WERI-Rb-1 (cell line): Measurements from ENCODE around the gene ZNF385D.

Experiments
- DNase-seq: peaks from one replicate; pipeline ENCODE4 v3.0.0-alpha.2; 2020
- H3K27ac ChIP-seq: fragments of 250-450 bp; sonication (Bioruptor Pico); 2 replicates; pipeline ENCODE4 v1.5.1; 2020; ENCODE audit warnings: mild to moderate bottlenecking, moderate library complexity
- H3K27me3 ChIP-seq: fragments of 250-450 bp; sonication (Bioruptor Pico); 2 replicates; pipeline ENCODE4 v1.5.1; 2021; ENCODE audit warnings: mild to moderate bottlenecking, low read depth, moderate library complexity; ENCODE audit not compliant: insufficient read depth, severe bottlenecking
- H3K36me3 ChIP-seq: fragments of 250-450 bp; sonication (Bioruptor Pico); 2 replicates; pipeline ENCODE4 v1.5.1; 2020; ENCODE audit warnings: mild to moderate bottlenecking, moderate library complexity
- H3K4me3 ChIP-seq: 2 replicates; pipeline ENCODE4 v1.5.1; 2011; ENCODE audit warnings: low read depth, mild to moderate bottlenecking, control low read depth, low read length
- H3K9me3 ChIP-seq: fragments of 250-450 bp; sonication (Bioruptor Pico); 2 replicates; pipeline ENCODE4 v1.5.1; 2021; ENCODE audit warnings: mild to moderate bottlenecking, moderate library complexity; ENCODE audit not compliant: severe bottlenecking
- TF ChIP-seq, protein P1 (sequence below): IDR thresholded peaks from 2 replicates; pipeline ENCODE4 v1.5.1; 2011; ENCODE audit warnings: low read depth, mild to moderate bottlenecking, control low read depth, inconsistent platforms, low read length

The ZNF385D gene

DNA sequence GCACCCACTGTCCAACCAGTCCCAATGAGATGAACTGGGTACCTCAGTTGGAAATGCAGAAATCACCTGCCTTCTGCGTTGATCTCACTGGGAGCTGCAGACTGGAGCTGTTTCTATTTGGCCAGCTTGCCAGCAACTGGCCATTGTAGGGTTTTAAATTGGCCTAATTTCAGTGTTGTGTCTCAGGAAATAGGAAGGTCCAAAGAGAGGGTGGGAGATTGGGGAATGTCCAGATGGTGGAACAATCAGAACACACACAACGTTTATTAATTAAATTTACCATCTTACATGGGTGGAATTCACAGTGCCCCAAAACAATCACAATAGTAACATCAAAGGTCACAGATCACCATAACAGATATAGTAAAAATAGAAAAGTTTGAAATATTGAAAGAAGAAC is 189.5 kb downstream of the ZNF385D start:
- H3K36me3 ChIP-seq = no peaks in the 10 kb centered on the region

GRCh38 chr3:21551019-21551418 is 200.0 kb downstream of the ZNF385D start:
- no peaks in the 10 kb centered on the region for H3K9me3 ChIP-seq
- no peak overlapping the region for H3K27ac ChIP-seq
- no peak for DNase-seq
- H3K4me3 ChIP-seq = no peak overlapping the region
- no peaks in the 10 kb centered on the region for H3K27me3 ChIP-seq
- TF ChIP-seq, protein P1, sequence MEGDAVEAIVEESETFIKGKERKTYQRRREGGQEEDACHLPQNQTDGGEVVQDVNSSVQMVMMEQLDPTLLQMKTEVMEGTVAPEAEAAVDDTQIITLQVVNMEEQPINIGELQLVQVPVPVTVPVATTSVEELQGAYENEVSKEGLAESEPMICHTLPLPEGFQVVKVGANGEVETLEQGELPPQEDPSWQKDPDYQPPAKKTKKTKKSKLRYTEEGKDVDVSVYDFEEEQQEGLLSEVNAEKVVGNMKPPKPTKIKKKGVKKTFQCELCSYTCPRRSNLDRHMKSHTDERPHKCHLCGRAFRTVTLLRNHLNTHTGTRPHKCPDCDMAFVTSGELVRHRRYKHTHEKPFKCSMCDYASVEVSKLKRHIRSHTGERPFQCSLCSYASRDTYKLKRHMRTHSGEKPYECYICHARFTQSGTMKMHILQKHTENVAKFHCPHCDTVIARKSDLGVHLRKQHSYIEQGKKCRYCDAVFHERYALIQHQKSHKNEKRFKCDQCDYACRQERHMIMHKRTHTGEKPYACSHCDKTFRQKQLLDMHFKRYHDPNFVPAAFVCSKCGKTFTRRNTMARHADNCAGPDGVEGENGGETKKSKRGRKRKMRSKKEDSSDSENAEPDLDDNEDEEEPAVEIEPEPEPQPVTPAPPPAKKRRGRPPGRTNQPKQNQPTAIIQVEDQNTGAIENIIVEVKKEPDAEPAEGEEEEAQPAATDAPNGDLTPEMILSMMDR = peak; percentile 13; the same call in 1 of the 2 replicates
- no peaks in the 10 kb centered on the region for H3K36me3 ChIP-seq

More for the DNA sequence above, 189.5 kb downstream of the ZNF385D start:
- no peaks in the 10 kb centered on the region for H3K27me3 ChIP-seq
- H3K9me3 ChIP-seq = no peaks in the 10 kb centered on the region
- no peak overlapping the region for H3K27ac ChIP-seq
- TF ChIP-seq, protein P1 = no peak
- DNase-seq = no peak
- H3K4me3 ChIP-seq = no peak overlapping the region

GRCh38 chr3:21544076-21544462 is 206.9 kb downstream of the ZNF385D start:
- Histone ChIP-seq H3K4me3 (no peak overlapping the region), H3K36me3 (no peaks in the 10 kb centered on the region), H3K27ac (no peak overlapping the region), H3K27me3 (no peaks in the 10 kb centered on the region), H3K9me3 (no peaks in the 10 kb centered on the region)
- TF ChIP-seq, protein P1 = no peak
- no peak for DNase-seq

- no peak overlapping the region for H3K4me3 ChIP-seq
- H3K9me3 ChIP-seq = no peaks in the 10 kb centered on the region
- no peaks in the 10 kb centered on the region for H3K36me3 ChIP-seq
- TF ChIP-seq, protein P1 = no peak
- H3K27me3 ChIP-seq = no peaks in the 10 kb centered on the region
- DNase-seq = no peak
- no peak overlapping the region for H3K27ac ChIP-seq
Observed at GRCh38 chr3:21543380-21544075, 207.5 kb downstream of the ZNF385D start.

- Histone ChIP-seq H3K27ac (no peak overlapping the region), H3K27me3 (no peaks in the 10 kb centered on the region), H3K36me3 (no peaks in the 10 kb centered on the region), H3K9me3 (no peaks in the 10 kb centered on the region), H3K4me3 (no peak overlapping the region)
- TF ChIP-seq, protein P1 = no peak
- DNase-seq = no peak
Observed at GRCh38 chr3:21542656-21543379, 208.2 kb downstream of the ZNF385D start.
